Measurements from ENCODE around the gene CMTM8.
"Not testable (repeated sequence)": the region's sequence is repeated elsewhere in the genome, so short reads cannot be mapped to it uniquely, and the experiment has no call there.

CMTM8 gene, protein sequence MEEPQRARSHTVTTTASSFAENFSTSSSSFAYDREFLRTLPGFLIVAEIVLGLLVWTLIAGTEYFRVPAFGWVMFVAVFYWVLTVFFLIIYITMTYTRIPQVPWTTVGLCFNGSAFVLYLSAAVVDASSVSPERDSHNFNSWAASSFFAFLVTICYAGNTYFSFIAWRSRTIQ

DNA sequence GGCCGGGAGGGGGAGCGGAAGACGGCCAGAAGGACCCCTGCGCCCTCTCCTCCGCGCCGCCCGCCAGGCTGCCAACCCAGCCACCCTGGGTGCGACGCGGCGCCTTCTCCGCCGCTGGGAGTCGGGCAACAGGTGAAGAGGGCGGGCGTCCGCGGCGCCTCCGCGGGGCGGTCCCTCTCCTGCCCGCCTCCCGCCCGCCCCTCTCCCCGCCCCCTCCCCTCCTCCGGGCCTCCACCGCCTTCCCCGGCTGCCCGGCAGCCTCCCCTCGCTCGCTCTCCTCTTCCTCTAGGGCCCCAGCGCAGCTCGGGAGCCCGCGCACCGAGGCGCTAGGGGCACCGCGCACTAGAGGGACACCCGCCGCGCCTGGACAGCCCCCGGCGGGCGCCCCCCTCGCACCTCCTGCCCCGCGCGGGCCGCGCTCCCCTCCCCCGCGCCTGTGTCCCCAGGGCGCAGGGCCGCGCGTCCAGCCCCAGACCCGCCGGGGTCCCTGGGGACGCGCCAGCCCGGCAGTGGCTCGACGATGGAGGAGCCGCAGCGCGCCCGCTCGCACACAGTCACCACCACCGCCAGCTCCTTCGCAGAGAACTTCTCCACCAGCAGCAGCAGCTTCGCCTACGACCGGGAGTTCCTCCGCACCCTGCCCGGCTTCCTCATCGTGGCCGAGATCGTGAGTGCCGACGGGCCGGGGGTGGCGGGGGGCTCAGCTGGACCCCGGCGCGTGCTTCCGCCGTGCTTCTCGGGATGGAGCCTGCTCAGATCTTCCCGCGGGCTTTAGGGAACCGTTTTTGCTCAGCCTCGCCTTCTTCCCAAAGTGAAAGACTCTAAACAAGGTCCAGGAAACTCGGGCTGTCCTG lies at the start of gene CMTM8:
Gene CMTM8 (plus strand): TSS at position 228 of the 854 bp plus-strand sequence. CDS start 293 bp downstream, at position 521.
- peak in 1 of 2 experiments; percentile 38 for DNase-seq

DNA sequence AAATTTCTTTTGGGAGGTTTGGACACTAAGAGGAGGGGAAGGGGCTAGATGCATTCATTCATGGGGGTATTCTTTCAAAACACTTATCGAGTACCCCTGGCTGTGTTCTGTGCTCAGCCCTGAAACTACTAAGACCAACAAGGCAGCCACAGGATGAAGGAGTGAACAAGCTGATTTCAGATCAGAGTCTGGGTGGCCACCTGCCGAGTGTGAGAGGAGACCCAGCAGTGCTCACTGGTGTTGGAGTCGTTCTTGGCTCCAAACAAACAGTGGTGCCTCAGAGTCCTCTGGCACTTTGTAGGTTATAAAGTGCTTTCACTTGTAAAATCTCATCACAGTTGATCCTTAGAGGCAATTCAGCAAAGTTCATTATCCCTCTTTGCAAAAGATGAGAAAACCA lies 48.8 kb upstream of the CMTM8 start:
- DNase-seq: no peak

- not testable (repeated sequence) for DNase-seq
Observed at GRCh38 chr3:32190556-32190955, 47.9 kb upstream of the CMTM8 start.

DNA sequence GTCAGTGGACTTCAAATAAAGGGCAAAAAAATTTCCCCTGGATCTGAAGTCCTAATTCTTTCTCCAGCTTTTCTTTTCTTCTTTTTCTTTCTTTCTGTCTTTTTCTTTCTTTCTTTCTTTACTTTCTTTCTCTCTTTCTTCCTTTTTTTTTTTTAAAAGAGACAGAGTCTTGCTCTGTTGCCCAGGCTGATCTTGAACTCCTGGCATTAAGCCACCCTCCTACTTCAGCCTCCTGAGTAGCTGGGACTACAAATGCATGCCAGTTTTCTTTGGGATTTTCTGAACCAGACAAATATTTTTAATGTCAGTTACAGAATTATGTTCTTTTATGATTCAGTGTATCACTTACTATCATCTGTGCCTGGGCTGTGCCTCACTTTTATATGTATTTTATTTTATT lies 45.4 kb upstream of the CMTM8 start:
- DNase-seq: no peak

DNA sequence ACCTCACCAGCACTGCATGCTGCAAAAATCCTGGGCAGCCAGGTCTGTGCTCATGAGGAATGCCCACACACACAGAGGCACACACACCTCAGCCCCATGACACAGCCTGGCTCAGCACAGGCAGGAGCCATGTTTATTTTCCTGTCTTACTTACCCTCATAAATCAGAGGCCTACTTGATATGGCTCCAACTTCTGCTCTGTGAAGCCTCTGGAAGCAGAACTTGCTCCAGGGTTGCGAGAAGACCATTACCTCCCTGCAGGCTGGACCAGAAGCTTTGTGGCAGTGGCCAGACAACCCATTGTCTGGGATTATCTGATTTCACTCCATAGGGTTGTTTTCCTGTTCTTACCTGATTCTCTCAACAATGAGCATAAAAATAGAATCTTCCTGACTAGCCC lies 43.8 kb upstream of the CMTM8 start:
- no peak for DNase-seq

GRCh38 chr3:32195995-32196540 lies 42.4 kb upstream of the CMTM8 start:
- no peak for DNase-seq

DNA sequence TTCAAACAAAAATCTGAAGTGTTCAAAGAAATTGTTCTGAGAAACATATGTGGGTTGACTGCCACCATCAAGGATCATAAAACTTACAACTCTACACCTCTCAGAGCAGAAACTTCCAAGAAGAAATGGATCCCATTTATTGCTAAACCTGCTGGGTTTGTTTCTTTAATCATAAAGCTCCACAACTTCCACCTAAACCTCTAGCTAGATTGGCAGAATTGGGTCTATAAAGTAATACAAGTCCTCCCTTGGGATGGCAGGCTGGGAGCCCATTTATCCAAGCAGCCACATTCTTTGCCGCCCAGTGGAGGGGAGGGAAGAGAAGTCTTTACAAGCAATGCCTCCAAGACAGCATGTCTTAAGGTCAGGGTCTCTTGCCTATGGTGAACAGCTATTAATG lies 40.5 kb upstream of the CMTM8 start:
- DNase-seq: no peak

- DNase-seq: no peak
Observed at GRCh38 chr3:32198714-32199113, 39.8 kb upstream of the CMTM8 start.

GRCh38 chr3:32200490-32200889 lies 38.0 kb upstream of the CMTM8 start:
- DNase-seq: peak in 1 of 2 experiments; percentile 32

DNA sequence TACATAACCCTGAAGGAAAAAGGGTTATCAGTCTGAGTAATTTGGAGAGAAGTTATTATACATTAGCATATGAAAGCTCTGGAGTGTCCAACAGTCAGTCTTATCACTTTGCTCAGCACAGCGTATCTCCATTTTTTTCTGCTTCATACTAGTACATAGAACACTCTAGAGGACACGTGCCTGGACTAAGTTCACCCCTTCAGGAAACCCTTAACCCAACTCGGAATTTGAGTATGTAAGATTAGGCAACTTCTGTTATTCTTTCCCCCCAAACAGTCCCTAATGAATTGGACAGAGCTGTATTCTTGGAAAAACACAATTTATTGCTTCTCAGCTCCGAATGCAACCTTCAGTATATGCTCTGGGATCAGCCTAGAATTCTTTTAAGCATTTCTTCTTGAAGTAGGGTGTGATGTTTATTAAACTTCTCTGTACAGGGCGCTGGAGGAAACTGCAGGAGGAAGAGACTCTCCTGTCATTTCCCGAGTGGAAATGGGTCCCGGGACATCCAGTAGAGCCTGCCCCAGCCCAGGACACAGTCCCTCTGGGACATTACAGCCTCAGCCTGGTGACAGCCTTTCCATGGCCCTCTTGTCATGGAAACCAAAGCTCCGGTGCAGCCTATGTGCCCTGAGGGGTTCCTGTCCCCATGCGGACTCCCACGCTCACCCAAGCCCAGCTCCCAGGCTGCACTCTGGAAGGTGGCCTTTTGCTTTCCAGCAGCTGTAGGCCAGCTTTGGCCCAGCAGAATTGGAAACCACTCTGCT lies 37.3 kb upstream of the CMTM8 start:
- no peak for DNase-seq

- DNase-seq: no peak
Observed at GRCh38 chr3:32202496-32202895, 36.0 kb upstream of the CMTM8 start.

GRCh38 chr3:32203854-32204253 lies 34.6 kb upstream of the CMTM8 start:
- no peak for DNase-seq

DNA sequence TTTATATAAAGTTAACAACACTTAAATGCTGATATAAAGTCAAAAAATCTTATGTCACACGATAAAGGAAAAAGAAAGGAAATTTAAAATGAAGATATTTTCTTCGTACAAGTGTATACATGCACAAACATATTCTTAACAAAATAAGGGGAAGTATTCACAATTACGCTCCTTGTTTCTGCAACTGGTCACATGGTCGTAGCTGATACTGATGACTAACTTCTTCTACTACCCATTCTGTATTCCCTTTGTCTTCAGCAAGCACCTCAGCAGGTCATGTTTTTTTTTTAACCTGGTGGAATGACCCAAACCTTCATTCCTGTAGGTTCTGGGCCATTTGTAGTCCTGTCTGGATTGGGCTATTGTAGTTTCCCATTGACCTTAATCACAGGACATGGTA lies 30.0 kb upstream of the CMTM8 start:
- no peak for DNase-seq

- no peak for DNase-seq
Observed at GRCh38 chr3:32215185-32215584, 23.3 kb upstream of the CMTM8 start.

- no peak for DNase-seq
Observed at GRCh38 chr3:32216172-32216783, 22.2 kb upstream of the CMTM8 start.

- no peak for DNase-seq
Observed at GRCh38 chr3:32217339-32217738, 21.1 kb upstream of the CMTM8 start.

- DNase-seq: no peak
Observed at GRCh38 chr3:32219537-32219936, 18.9 kb upstream of the CMTM8 start.

GRCh38 chr3:32220006-32220405 lies 18.5 kb upstream of the CMTM8 start:
- DNase-seq: no peak

DNA sequence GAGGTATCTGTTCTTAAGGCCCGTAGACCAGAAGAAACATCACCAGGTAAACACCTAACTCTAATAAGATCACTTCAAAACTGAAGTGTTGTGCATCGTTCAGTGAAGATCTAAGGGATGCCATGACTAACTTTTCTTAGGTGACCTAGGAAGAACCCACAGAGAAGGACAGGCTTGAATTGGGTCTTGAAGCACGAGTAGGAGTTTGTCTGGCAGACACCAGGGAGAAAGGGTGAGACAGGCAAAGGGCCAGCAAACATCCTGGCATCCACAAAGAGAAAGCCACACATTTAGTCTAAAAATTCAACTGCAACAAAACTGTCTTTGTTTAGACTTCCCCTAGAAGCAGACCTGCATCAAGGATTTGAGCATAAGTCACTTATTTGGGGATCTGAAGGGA lies 15.5 kb upstream of the CMTM8 start:
- DNase-seq: no peak

- no peak for DNase-seq
Observed at GRCh38 chr3:32224016-32224516, 14.4 kb upstream of the CMTM8 start.

GRCh38 chr3:32226875-32227500 lies 11.5 kb upstream of the CMTM8 start:
- no peak for DNase-seq

GRCh38 chr3:32228743-32229142 lies 9.7 kb upstream of the CMTM8 start:
- not testable (repeated sequence) for DNase-seq

All from NCI-H446 (cell line).